HepG2 (cell line): ENCODE data around the gene MBLAC2. TPM values are rescaled to one million over a fixed set of nuclear protein-coding genes. Genes with fewer than 3 reads are reported as not detected.

Experiments
- DNMT1 ChIP-seq: sonication (generic); formaldehyde crosslinking; IDR thresholded peaks from 2 replicates; pipeline ENCODE4 v1.5.1; 2020; ENCODE audit warnings: mild to moderate bottlenecking, missing genetic modification reagents
- DR1 ChIP-seq: sonication (generic); formaldehyde crosslinking; IDR thresholded peaks from 2 replicates; pipeline ENCODE4 v1.8.0; 2021; ENCODE audit warnings: mild to moderate bottlenecking, missing genetic modification reagents, inconsistent platforms
- E2F2 ChIP-seq: sonication (generic); formaldehyde crosslinking; IDR thresholded peaks from 2 replicates; pipeline ENCODE4 v1.4.0; 2020; ENCODE audit warnings: missing genetic modification reagents, borderline replicate concordance
- ISX ChIP-seq: sonication (generic); formaldehyde crosslinking; conservative IDR thresholded peaks from 2 replicates; pipeline ENCODE4 v1.5.0; 2020; ENCODE audit warnings: missing genetic modification reagents
- KLF12 ChIP-seq: sonication (generic); formaldehyde crosslinking; IDR thresholded peaks from 2 replicates; pipeline ENCODE4 v1.4.0; 2020; ENCODE audit warnings: missing genetic modification reagents, borderline replicate concordance
- MED1 ChIP-seq: sonication (generic); formaldehyde crosslinking; IDR thresholded peaks from 2 replicates; pipeline ENCODE4 v1.4.0; 2020; ENCODE audit warnings: missing genetic modification reagents
- MTA1 ChIP-seq: sonication (generic); formaldehyde crosslinking; IDR thresholded peaks from 2 replicates; pipeline ENCODE4 v1.4.0; 2020; ENCODE audit warnings: missing genetic modification reagents, mild to moderate bottlenecking, borderline replicate concordance
- NKX3-1 ChIP-seq: sonication (generic); formaldehyde crosslinking; IDR thresholded peaks from 2 replicates; pipeline ENCODE4 v1.5.0; 2020; ENCODE audit warnings: missing genetic modification reagents
- PHF5A ChIP-seq: IDR thresholded peaks from one replicate; pipeline ENCODE4 v1.6.1; 2018; ENCODE audit warnings: low read depth, missing genetic modification reagents; ENCODE audit not compliant: unreplicated experiment
- POLR2A ChIP-seq, 2 experiments: IDR thresholded peaks; 2 replicates each; pipeline ENCODE4 v1.6.1; 2011; ENCODE audit warnings: low read depth in 2 of 2, low read length in 2 of 2, mild to moderate bottlenecking in 1 of 2, moderate library complexity in 1 of 2; ENCODE audit not compliant: insufficient read depth in 1 of 2
- SMAD1 ChIP-seq: sonication (generic); formaldehyde crosslinking; IDR thresholded peaks from 2 replicates; pipeline ENCODE4 v1.4.0; 2020; ENCODE audit warnings: missing genetic modification reagents, low read depth, mild to moderate bottlenecking, borderline replicate concordance
- SRF ChIP-seq: IDR thresholded peaks from 2 replicates; pipeline ENCODE4 v1.6.1; 2011; ENCODE audit warnings: mild to moderate bottlenecking, low read depth, low read length, moderate library complexity
- U2AF2 ChIP-seq: fragments of 200-400 bp; formaldehyde crosslinking; IDR thresholded peaks from 2 replicates; pipeline ENCODE4 v1.6.1; 2017; ENCODE audit warnings: low read depth, mild to moderate bottlenecking, low read length
- ZFP41 ChIP-seq: sonication (generic); formaldehyde crosslinking; IDR thresholded peaks from 2 replicates; pipeline ENCODE4 v1.4.0; 2020; ENCODE audit warnings: mild to moderate bottlenecking, missing genetic modification reagents, borderline replicate concordance
- ZNF143 ChIP-seq: sonication (generic); formaldehyde crosslinking; IDR thresholded peaks from 2 replicates; pipeline ENCODE4 v1.4.0; 2020; ENCODE audit warnings: missing genetic modification reagents
- ZNF225 ChIP-seq: sonication (generic); formaldehyde crosslinking; IDR thresholded peaks from 2 replicates; pipeline ENCODE4 v1.4.0; 2020; ENCODE audit warnings: mild to moderate bottlenecking, missing genetic modification reagents
- ZNF34 ChIP-seq: sonication (generic); formaldehyde crosslinking; IDR thresholded peaks from 2 replicates; pipeline ENCODE4 v1.4.0; 2020; ENCODE audit warnings: mild to moderate bottlenecking, missing genetic modification reagents, borderline replicate concordance
- ZNF597 ChIP-seq: sonication (generic); formaldehyde crosslinking; IDR thresholded peaks from 2 replicates; pipeline ENCODE4 v1.5.0; 2020; ENCODE audit warnings: missing genetic modification reagents
- ZNF607 ChIP-seq: sonication (generic); formaldehyde crosslinking; IDR thresholded peaks from 2 replicates; pipeline ENCODE4 v1.5.1; 2020; ENCODE audit warnings: missing genetic modification reagents, mild to moderate bottlenecking, borderline replicate concordance
- ZNF646 ChIP-seq: sonication (generic); formaldehyde crosslinking; IDR thresholded peaks from 2 replicates; pipeline ENCODE4 v1.9.0; 2021; ENCODE audit warnings: mild to moderate bottlenecking, missing genetic modification reagents
- ZNF782 ChIP-seq: sonication (generic); formaldehyde crosslinking; IDR thresholded peaks from 2 replicates; pipeline ENCODE4 v1.4.0; 2020; ENCODE audit warnings: missing genetic modification reagents, mild to moderate bottlenecking, borderline replicate concordance
- ZNF841 ChIP-seq: sonication (generic); formaldehyde crosslinking; IDR thresholded peaks from 2 replicates; pipeline ENCODE4 v1.8.1; 2023; ENCODE audit warnings: missing genetic modification reagents, borderline replicate concordance
- polyA plus RNA-seq, 8 experiments: library from polyadenylated mRNA; depleted of rRNA in 3 of 8; stranded (reverse) in 7 of 8; unstranded in 1 of 8; fragments of >200 nt; fragmentation: Illumina TruSeq in 4 of 8; extraction: Trizol in 4 of 8; gene quantifications; 2 replicates each; pipeline versions ENCODE4 v1.2.1 to v1.2.3, GENCODE V29; 2011 to 2016; ENCODE audit warnings: low read depth in 4 of 8, missing spikeins in 1 of 8, mixed read lengths in 1 of 8; ENCODE audit not compliant: insufficient read depth in 1 of 8
- total RNA-seq, 5 experiments: library from RNA; depleted of rRNA; stranded (reverse); fragments of >200 nt; fragmentation: Illumina TruSeq; extraction: Trizol; gene quantifications; 2 replicates each; pipeline ENCODE4 v1.2.3, GENCODE V29; 2016; ENCODE audit warnings: low read depth in 1 of 5

MBLAC2 gene
- total and polyA plus RNA-seq, 2 of the 13 experiments (the other 11 are each of a cell fraction or from before 2014, with no cell fraction given): 2.9 to 4.1 TPM

- TF ChIP-seq ZNF646 (CRISPR knock-in tag) (no peak), ZNF841 (no peak), ZNF225 (CRISPR knock-in tag) (no peak), KLF12 (CRISPR knock-in tag) (no peak), ZNF34 (CRISPR knock-in tag) (no peak), SMAD1 (CRISPR knock-in tag) (peak; percentile 88; the same call in 1 of the 2 replicates), E2F2 (CRISPR knock-in tag) (no peak), ZNF607 (CRISPR knock-in tag) (peak; percentile 20; the same call in 1 of the 2 replicates), SRF (0 out of 2 replicates have a peak, but pooled peaks have one; percentile 5), U2AF2 (no peak), MED1 (CRISPR knock-in tag) (peak; percentile 68), DNMT1 (CRISPR knock-in tag) (no peak), POLR2A (IDR thresholded peaks at IDR 0.05; ENCODE audit: insufficient read depth in 1 of 2, low read depth in 2 of 2, low read length in 2 of 2) (peak; percentile 88 to 89), PHF5A (peak; percentile 25), ZNF782 (CRISPR knock-in tag) (no peak; the same call in none of the 2 replicates), NKX3-1 (no peak; the same call in 1 of the 2 replicates), ZNF143 (CRISPR knock-in tag) (peak; percentile 53), ZFP41 (no peak), ZNF597 (CRISPR knock-in tag) (no peak), MTA1 (CRISPR knock-in tag) (no peak), DR1 (CRISPR knock-in tag) (peak; percentile 89), ISX (no peak; the same call in 1 of the 2 replicates)
Observed at GRCh38 chr5:90474235-90475107, at the start of gene MBLAC2, which contains the start of gene POLR3G (continued).
